ENCODE data around the gene SEMA3F.

DNA sequence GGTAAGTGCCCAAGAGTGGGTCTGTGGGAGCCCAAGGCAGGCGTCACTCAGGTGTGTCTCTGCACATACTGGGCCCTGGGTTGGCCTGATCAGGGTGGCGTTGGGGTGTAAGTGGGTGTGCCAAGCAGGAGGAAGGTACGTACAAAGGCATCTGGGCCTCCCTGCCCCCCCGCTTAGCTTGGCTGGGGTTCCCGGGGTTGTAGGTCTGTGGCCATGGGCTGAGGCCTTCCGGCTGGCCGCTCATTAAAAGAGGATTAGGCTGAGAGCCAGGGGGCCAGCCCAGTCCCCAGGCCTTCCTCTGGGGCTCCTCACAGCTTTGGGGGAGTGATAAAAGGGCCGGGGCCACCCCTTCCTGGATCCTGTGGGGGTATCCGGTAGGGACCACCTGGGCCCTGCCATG, 13.3 kb downstream of the SEMA3F start:
- TF ChIP-seq SUZ12 (IDR thresholded peaks at IDR 0.05), result no peak
- no peak for TF ChIP-seq BHLHE40 (IDR thresholded peaks at IDR 0.05; ENCODE audit: borderline replicate concordance)
- TF ChIP-seq FOXM1 (IDR thresholded peaks at IDR 0.05; ENCODE audit: borderline replicate concordance), result no peak
- no peak for TF ChIP-seq FOXK2 (IDR thresholded peaks at IDR 0.05)
- TF ChIP-seq TARDBP (IDR thresholded peaks at IDR 0.05), result no peak
- TF ChIP-seq ELF4 (IDR thresholded peaks at IDR 0.05), result no peak
- TF ChIP-seq ARNT (IDR thresholded peaks at IDR 0.05), result no peak
- TF ChIP-seq FOXA1 (IDR thresholded peaks at IDR 0.05), result no peak
- no peak for TF ChIP-seq NFRKB (IDR thresholded peaks at IDR 0.05)

Measured in HEK293T (cell line).